ENCODE results near the gene SNRNP48.

Gene SNRNP48

GRCh38 chr6:7624796-7625710, 35.1 kb downstream of the SNRNP48 start:
- no peak overlapping the region for H3K9ac ChIP-seq (ENCODE audit: low read depth in 1 of 2, low read length in 2 of 2)
- H3K4me3 ChIP-seq (ENCODE audit: low read depth in 1 of 2, low read length in 2 of 2), result no peak overlapping the region
- H3K9me3 ChIP-seq (ENCODE audit: control insufficient read depth in 1 of 2, low read length in 2 of 2), result no peaks in the 10 kb centered on the region
- H3K36me3 ChIP-seq (ENCODE audit: control insufficient read depth in 1 of 2, insufficient read depth in 2 of 2, low read length in 2 of 2), result no peaks in the 10 kb centered on the region
- H3K27me3 ChIP-seq (ENCODE audit: control insufficient read depth in 1 of 2, insufficient read depth in 2 of 2, low read length in 2 of 2), result no peaks in the 10 kb centered on the region
- no peaks in the 10 kb centered on the region for H3K4me1 ChIP-seq (ENCODE audit: control insufficient read depth in 1 of 2, insufficient read depth in 2 of 2, low read length in 2 of 2)
- no peak overlapping the region for H3K27ac ChIP-seq (ENCODE audit: low read depth, low read length)

- Histone ChIP-seq H3K4me1 (ENCODE audit: control insufficient read depth in 1 of 2, insufficient read depth in 2 of 2, low read length in 2 of 2) (no peaks in the 10 kb centered on the region), H3K4me3 (ENCODE audit: low read depth in 1 of 2, low read length in 2 of 2) (no peak overlapping the region)
These were observed 38.5 kb downstream of the SNRNP48 start for GRCh38 chr6:7628479-7628878.

GRCh38 chr6:7628909-7629308, 38.9 kb downstream of the SNRNP48 start:
- no peaks in the 10 kb centered on the region for H3K9me3 ChIP-seq (ENCODE audit: control insufficient read depth in 1 of 2, low read length in 2 of 2)
- H3K4me1 ChIP-seq (ENCODE audit: control insufficient read depth in 1 of 2, insufficient read depth in 2 of 2, low read length in 2 of 2), result no peaks in the 10 kb centered on the region
- no peak overlapping the region for H3K9ac ChIP-seq (ENCODE audit: low read depth in 1 of 2, low read length in 2 of 2)
- H3K27ac ChIP-seq (ENCODE audit: low read depth, low read length), result no peak overlapping the region
- no peaks in the 10 kb centered on the region for H3K36me3 ChIP-seq (ENCODE audit: control insufficient read depth in 1 of 2, insufficient read depth in 2 of 2, low read length in 2 of 2)
- no peaks in the 10 kb centered on the region for H3K27me3 ChIP-seq (ENCODE audit: control insufficient read depth in 1 of 2, insufficient read depth in 2 of 2, low read length in 2 of 2)
- no peak overlapping the region for H3K4me3 ChIP-seq (ENCODE audit: low read depth in 1 of 2, low read length in 2 of 2)

More at GRCh38 chr6:7628479-7628878, 38.5 kb downstream of the SNRNP48 start:
- Histone ChIP-seq H3K27ac (ENCODE audit: low read depth, low read length) (no peak overlapping the region), H3K36me3 (ENCODE audit: control insufficient read depth in 1 of 2, insufficient read depth in 2 of 2, low read length in 2 of 2) (no peaks in the 10 kb centered on the region), H3K9ac (ENCODE audit: low read depth in 1 of 2, low read length in 2 of 2) (no peak overlapping the region), H3K9me3 (ENCODE audit: control insufficient read depth in 1 of 2, low read length in 2 of 2) (no peaks in the 10 kb centered on the region), H3K27me3 (ENCODE audit: control insufficient read depth in 1 of 2, insufficient read depth in 2 of 2, low read length in 2 of 2) (no peaks in the 10 kb centered on the region)

- H3K9ac ChIP-seq (ENCODE audit: low read depth in 1 of 2, low read length in 2 of 2), result no peak overlapping the region
- no peak overlapping the region for H3K4me3 ChIP-seq (ENCODE audit: low read depth in 1 of 2, low read length in 2 of 2)
- H3K27ac ChIP-seq (ENCODE audit: low read depth, low read length), result no peak overlapping the region
- H3K27me3 ChIP-seq (ENCODE audit: control insufficient read depth in 1 of 2, insufficient read depth in 2 of 2, low read length in 2 of 2), result no peaks in the 10 kb centered on the region
- no peaks in the 10 kb centered on the region for H3K4me1 ChIP-seq (ENCODE audit: control insufficient read depth in 1 of 2, insufficient read depth in 2 of 2, low read length in 2 of 2)
- no peaks in the 10 kb centered on the region for H3K9me3 ChIP-seq (ENCODE audit: control insufficient read depth in 1 of 2, low read length in 2 of 2)
- H3K36me3 ChIP-seq (ENCODE audit: control insufficient read depth in 1 of 2, insufficient read depth in 2 of 2, low read length in 2 of 2), result no peaks in the 10 kb centered on the region
These were observed 39.3 kb downstream of the SNRNP48 start for GRCh38 chr6:7629321-7629720.

GRCh38 chr6:7630792-7631191, 40.8 kb downstream of the SNRNP48 start:
- Histone ChIP-seq H3K4me3 (ENCODE audit: low read depth in 1 of 2, low read length in 2 of 2) (no peak overlapping the region), H3K36me3 (ENCODE audit: control insufficient read depth in 1 of 2, insufficient read depth in 2 of 2, low read length in 2 of 2) (no peaks in the 10 kb centered on the region), H3K9ac (ENCODE audit: low read depth in 1 of 2, low read length in 2 of 2) (no peak overlapping the region), H3K9me3 (ENCODE audit: control insufficient read depth in 1 of 2, low read length in 2 of 2) (no peaks in the 10 kb centered on the region), H3K4me1 (ENCODE audit: control insufficient read depth in 1 of 2, insufficient read depth in 2 of 2, low read length in 2 of 2) (no peaks in the 10 kb centered on the region), H3K27me3 (ENCODE audit: control insufficient read depth in 1 of 2, insufficient read depth in 2 of 2, low read length in 2 of 2) (no peaks in the 10 kb centered on the region), H3K27ac (ENCODE audit: low read depth, low read length) (no peak overlapping the region)

- H3K9me3 ChIP-seq (ENCODE audit: control insufficient read depth in 1 of 2, low read length in 2 of 2), result no peaks in the 10 kb centered on the region
- H3K4me1 ChIP-seq (ENCODE audit: control insufficient read depth in 1 of 2, insufficient read depth in 2 of 2, low read length in 2 of 2), result no peaks in the 10 kb centered on the region
- no peaks in the 10 kb centered on the region for H3K27me3 ChIP-seq (ENCODE audit: control insufficient read depth in 1 of 2, insufficient read depth in 2 of 2, low read length in 2 of 2)
- no peak overlapping the region for H3K9ac ChIP-seq (ENCODE audit: low read depth in 1 of 2, low read length in 2 of 2)
- H3K36me3 ChIP-seq (ENCODE audit: control insufficient read depth in 1 of 2, insufficient read depth in 2 of 2, low read length in 2 of 2), result no peaks in the 10 kb centered on the region
- H3K4me3 ChIP-seq (ENCODE audit: low read depth in 1 of 2, low read length in 2 of 2), result no peak overlapping the region
- H3K27ac ChIP-seq (ENCODE audit: low read depth, low read length), result no peak overlapping the region
These were observed 41.5 kb downstream of the SNRNP48 start for GRCh38 chr6:7631466-7631865.

- Histone ChIP-seq H3K27ac (ENCODE audit: low read depth, low read length) (no peak overlapping the region), H3K27me3 (ENCODE audit: control insufficient read depth in 1 of 2, insufficient read depth in 2 of 2, low read length in 2 of 2) (no peaks in the 10 kb centered on the region), H3K9ac (ENCODE audit: low read depth in 1 of 2, low read length in 2 of 2) (no peak overlapping the region), H3K36me3 (ENCODE audit: control insufficient read depth in 1 of 2, insufficient read depth in 2 of 2, low read length in 2 of 2) (no peaks in the 10 kb centered on the region), H3K4me3 (ENCODE audit: low read depth in 1 of 2, low read length in 2 of 2) (no peak overlapping the region), H3K4me1 (ENCODE audit: control insufficient read depth in 1 of 2, insufficient read depth in 2 of 2, low read length in 2 of 2) (no peaks in the 10 kb centered on the region), H3K9me3 (ENCODE audit: control insufficient read depth in 1 of 2, low read length in 2 of 2) (no peaks in the 10 kb centered on the region)
These were observed 42.7 kb downstream of the SNRNP48 start for GRCh38 chr6:7632501-7633290.

- Histone ChIP-seq H3K27me3 (ENCODE audit: control insufficient read depth in 1 of 2, insufficient read depth in 2 of 2, low read length in 2 of 2) (no peaks in the 10 kb centered on the region), H3K9ac (ENCODE audit: low read depth in 1 of 2, low read length in 2 of 2) (no peak overlapping the region), H3K27ac (ENCODE audit: low read depth, low read length) (no peak overlapping the region), H3K4me1 (ENCODE audit: control insufficient read depth in 1 of 2, insufficient read depth in 2 of 2, low read length in 2 of 2) (no peaks in the 10 kb centered on the region), H3K9me3 (ENCODE audit: control insufficient read depth in 1 of 2, low read length in 2 of 2) (no peaks in the 10 kb centered on the region), H3K36me3 (ENCODE audit: control insufficient read depth in 1 of 2, insufficient read depth in 2 of 2, low read length in 2 of 2) (no peaks in the 10 kb centered on the region), H3K4me3 (ENCODE audit: low read depth in 1 of 2, low read length in 2 of 2) (no peak overlapping the region)
These were observed 43.4 kb downstream of the SNRNP48 start for GRCh38 chr6:7633361-7633760.

- H3K36me3 ChIP-seq (ENCODE audit: control insufficient read depth in 1 of 2, insufficient read depth in 2 of 2, low read length in 2 of 2), result no peaks in the 10 kb centered on the region
- H3K4me1 ChIP-seq (ENCODE audit: control insufficient read depth in 1 of 2, insufficient read depth in 2 of 2, low read length in 2 of 2), result no peaks in the 10 kb centered on the region
- H3K4me3 ChIP-seq (ENCODE audit: low read depth in 1 of 2, low read length in 2 of 2), result no peak overlapping the region
- no peak overlapping the region for H3K27ac ChIP-seq (ENCODE audit: low read depth, low read length)
- no peaks in the 10 kb centered on the region for H3K9me3 ChIP-seq (ENCODE audit: control insufficient read depth in 1 of 2, low read length in 2 of 2)
- no peak overlapping the region for H3K9ac ChIP-seq (ENCODE audit: low read depth in 1 of 2, low read length in 2 of 2)
- no peaks in the 10 kb centered on the region for H3K27me3 ChIP-seq (ENCODE audit: control insufficient read depth in 1 of 2, insufficient read depth in 2 of 2, low read length in 2 of 2)
These were observed 46.2 kb downstream of the SNRNP48 start for GRCh38 chr6:7636151-7636550.

GRCh38 chr6:7637533-7637932, 47.5 kb downstream of the SNRNP48 start:
- Histone ChIP-seq H3K36me3 (ENCODE audit: control insufficient read depth in 1 of 2, insufficient read depth in 2 of 2, low read length in 2 of 2) (no peaks in the 10 kb centered on the region), H3K27ac (ENCODE audit: low read depth, low read length) (no peak overlapping the region), H3K27me3 (ENCODE audit: control insufficient read depth in 1 of 2, insufficient read depth in 2 of 2, low read length in 2 of 2) (no peaks in the 10 kb centered on the region), H3K4me1 (ENCODE audit: control insufficient read depth in 1 of 2, insufficient read depth in 2 of 2, low read length in 2 of 2) (no peaks in the 10 kb centered on the region), H3K4me3 (ENCODE audit: low read depth in 1 of 2, low read length in 2 of 2) (no peak overlapping the region), H3K9me3 (ENCODE audit: control insufficient read depth in 1 of 2, low read length in 2 of 2) (no peaks in the 10 kb centered on the region), H3K9ac (ENCODE audit: low read depth in 1 of 2, low read length in 2 of 2) (no peak overlapping the region)

Measured in duodenal mucosa (tissue), 2 donors.